GM19238 (cell line): ENCODE data around the gene FRY.

ENCODE experiments used
- DNase-seq: peaks from one replicate; pipeline ENCODE4 v3.0.0; 2011; ENCODE audit warnings: low spot score; ENCODE audit not compliant: insufficient read length

FRY gene

DNA sequence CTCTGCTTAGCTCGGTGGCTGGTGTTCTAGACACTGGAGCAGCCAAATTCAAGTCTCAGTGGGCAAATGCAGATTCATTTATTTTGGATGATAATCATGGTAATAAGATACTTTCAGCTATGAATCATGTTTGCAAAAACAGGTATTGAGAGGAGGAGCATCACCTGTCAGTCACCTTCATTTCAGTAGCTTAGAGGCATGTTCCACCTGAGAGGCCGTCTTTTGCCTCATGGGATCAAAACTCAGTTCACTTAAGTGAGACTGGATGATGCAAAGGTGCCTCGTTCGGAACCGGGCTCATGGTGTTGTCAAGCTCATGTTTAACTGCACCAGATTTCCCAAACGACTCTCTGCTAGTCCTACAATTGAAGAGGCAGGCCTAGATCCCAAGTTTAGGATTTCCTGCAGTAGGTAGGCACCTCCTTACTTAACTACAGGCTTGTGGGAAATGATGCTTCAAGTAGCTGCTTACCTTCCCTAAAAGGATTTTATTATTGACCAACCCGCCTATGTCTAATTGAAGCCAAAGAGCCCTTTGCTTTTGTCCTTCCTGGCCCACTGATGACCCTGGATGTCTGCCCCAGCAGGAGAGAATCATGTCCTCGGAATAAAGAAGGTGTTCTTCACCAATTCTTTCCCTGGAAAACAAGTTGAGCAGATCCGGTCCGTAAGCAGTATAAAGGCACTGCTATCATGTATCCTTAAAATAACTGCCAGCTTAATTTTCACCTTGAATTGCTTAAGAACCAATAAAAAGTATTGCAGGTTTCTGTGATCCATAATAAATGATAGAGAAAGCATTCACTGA lies 223.5 kb downstream of the FRY start:
- DNase-seq: no peak

DNA sequence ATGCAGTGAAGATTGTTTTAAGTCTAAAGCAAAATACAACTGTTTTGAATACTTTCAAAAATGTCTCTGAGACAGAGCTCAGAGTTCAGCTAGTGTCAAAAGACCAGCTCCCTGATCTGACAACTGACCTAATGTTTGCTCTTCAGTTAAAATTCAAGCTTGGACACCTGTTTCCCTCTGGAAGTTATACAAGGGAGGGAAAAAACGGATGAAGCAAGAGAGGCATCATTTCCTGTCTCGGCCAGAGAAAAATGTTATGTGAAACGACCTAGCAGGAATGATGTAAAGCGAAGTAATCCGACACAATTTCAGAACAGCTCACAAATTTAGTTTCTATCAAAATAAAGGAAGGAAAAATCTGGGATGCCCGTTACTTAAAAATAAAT lies 224.1 kb downstream of the FRY start:
- DNase-seq: no peak

DNA sequence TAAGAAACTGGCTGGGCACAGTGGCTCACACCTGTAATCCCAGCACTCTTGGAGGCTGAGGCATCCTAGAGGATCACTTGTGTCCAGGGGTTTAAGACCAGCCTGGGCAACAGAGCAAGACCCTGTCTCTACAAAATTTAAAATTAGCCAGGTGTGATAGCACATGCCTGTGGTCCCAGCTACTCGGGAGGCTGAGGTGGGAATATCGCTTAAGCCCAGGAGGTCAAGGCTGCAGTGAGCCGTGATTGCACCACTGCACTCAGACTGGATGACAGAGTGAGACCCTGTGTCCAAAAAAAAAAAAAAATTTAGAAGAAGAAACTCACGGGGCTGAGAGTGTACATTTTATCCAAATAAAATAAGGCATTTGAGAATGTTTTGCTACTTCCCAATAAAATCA lies 224.7 kb downstream of the FRY start:
- no peak for DNase-seq

- DNase-seq: no peak
These were observed 226.1 kb downstream of the FRY start for GRCh38 chr13:32257649-32258048.

DNA sequence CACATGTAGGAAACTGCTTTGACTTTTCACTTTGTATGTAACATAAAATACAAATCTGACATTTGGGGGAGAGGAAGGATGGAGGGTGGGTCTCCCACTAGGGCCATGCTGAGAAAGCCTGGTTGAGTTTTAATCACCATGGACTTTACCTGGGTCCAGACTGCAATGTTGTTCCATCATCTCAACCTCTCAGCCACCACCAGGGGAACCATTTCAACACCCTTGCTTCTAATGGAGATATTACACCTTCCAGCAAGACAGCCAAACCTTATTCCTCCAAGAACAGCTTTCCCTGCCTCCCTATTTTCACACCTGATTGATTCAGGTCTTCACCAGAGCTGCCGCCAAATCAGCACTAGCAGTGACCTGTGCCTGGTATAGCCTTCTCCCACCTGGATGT lies 227.5 kb downstream of the FRY start:
- no peak for DNase-seq

DNA sequence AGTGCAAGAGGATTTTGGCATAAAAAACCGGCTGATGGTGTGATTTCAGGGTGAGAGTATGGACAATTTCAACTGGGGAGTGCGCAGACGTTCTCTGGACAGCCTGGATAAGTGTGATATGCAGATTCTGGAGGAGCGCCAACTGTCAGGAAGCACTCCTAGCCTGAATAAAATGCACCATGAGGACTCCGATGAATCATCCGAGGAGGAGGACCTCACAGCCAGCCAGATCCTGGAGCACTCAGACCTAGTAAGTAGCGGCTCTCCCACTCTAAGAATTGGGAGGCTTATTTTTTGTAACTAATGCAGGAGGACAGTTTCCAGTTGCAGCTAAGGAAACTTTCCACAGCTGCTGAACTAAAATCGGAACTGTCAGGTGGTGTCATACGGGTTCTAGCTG lies 230.0 kb downstream of the FRY start:
- DNase-seq: no peak

- DNase-seq: no peak
These were observed 230.6 kb downstream of the FRY start for GRCh38 chr13:32262165-32262564.

- DNase-seq: no peak
These were observed 231.0 kb downstream of the FRY start for GRCh38 chr13:32262619-32263018.

GRCh38 chr13:32264407-32264806 lies 232.8 kb downstream of the FRY start:
- no peak for DNase-seq

GRCh38 chr13:32265726-32266125 lies 234.2 kb downstream of the FRY start:
- no peak for DNase-seq

DNA sequence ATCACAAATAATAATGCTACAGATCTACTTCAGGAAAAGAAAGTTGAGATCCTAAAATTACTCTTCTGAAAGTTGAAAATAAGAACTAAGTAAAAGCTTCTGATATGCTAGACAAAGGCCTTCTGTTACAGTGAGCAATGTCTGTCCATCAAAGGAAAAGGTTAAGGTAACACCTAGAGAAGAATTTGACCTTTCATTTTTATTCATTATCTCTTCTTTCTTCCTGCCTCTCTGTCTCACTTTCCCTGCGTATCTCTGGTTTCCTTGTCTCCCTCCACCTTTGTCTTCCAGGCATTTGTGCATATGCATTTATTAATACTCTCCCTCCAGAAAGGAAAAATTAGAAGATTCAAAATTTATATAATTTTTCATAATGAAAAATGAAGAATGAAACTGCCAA lies 234.6 kb downstream of the FRY start:
- no peak for DNase-seq

- peak; percentile 23 for DNase-seq
These were observed 236.4 kb downstream of the FRY start for GRCh38 chr13:32267836-32268439.

GRCh38 chr13:32272021-32272683 lies 240.6 kb downstream of the FRY start:
- no peak for DNase-seq

GRCh38 chr13:32277839-32278238 lies 246.3 kb downstream of the FRY start:
- DNase-seq: no peak

GRCh38 chr13:32278426-32278825 lies 246.9 kb downstream of the FRY start:
- DNase-seq: no peak

GRCh38 chr13:32281096-32281495 lies 249.5 kb downstream of the FRY start:
- DNase-seq: no peak

GRCh38 chr13:32282096-32282711 lies 250.6 kb downstream of the FRY start:
- no peak for DNase-seq

- DNase-seq: no peak
These were observed 253.5 kb downstream of the FRY start for GRCh38 chr13:32284927-32285632.

DNA sequence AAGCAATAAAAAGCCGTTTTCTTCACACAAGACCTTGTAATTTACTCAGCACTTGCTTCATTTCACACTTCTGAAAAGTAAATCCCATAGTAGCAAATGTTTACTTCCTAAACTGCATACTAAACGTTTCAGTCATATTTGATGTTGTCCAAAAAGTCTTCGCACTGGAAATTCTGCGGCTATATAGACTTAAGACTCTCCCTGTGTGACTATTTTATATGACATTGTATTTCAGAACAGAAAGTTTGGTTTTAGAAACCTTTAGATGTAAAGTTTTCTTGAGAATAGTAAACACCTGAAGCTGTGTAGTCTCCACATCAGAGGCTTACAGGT lies 254.0 kb downstream of the FRY start:
- DNase-seq: no peak

DNA sequence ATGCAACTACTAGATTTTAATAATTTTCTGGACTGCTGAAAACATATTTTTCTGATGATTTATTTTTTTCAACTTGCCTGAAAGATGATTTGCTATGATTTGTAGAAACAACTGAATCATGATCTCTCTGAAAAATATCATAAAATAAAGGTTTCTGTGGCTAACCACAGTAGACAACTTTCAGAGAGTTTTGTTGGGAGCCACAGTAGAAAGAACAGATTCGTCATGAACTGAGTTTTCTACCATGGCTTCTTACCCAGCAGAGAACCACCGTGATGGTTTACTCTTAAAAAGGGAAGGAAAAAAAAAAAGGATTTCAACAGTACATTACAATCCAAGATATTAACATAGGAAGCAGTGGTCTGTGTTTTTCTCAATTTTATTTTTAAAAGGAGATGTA lies 265.6 kb downstream of the FRY start:
- no peak for DNase-seq

- DNase-seq: no peak
These were observed 267.1 kb downstream of the FRY start for GRCh38 chr13:32298695-32299094.

DNA sequence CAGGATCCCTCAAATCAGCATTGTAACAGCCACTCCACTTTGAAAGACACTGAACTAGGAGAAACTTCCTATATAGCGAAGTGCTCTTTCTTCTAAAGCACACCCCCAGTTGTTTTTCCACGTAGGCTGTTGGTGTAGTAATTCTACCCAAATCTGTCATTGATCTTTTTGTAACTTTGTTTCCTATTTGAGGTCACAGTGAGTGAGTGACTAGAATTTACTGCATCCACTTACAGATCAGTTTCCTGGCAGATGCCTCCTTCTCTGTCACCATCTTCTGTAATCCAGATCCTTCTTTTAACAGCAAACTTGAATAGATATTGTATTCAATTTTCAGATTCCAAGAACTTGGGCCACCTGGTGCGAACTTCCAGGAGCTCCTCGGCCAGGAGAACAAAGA lies 268.3 kb downstream of the FRY start:
- DNase-seq: no peak
